ENCODE data around the gene CALCOCO1. TPM values are rescaled to one million over a fixed set of nuclear protein-coding genes. Genes with fewer than 3 reads are reported as not detected.
"Not testable (repeated sequence)": the region's sequence is repeated elsewhere in the genome, so short reads cannot be mapped to it uniquely, and the experiment has no call there.

The CALCOCO1 gene
- polyA plus RNA-seq, 3 donors = 60.1 to 238 (median 69.6) TPM

- no peak overlapping the region for H3K4me3 Mint-ChIP-seq
- Histone ChIP-seq H3K36me3 (replicated peaks in 1 of 2; ENCODE audit: control insufficient read depth in 1 of 2, insufficient read depth in 2 of 2, low read length in 2 of 2) (peaks cover 78 to 97% of the 10 kb centered on the region in 2 donors), H3K4me1 (ENCODE audit: control insufficient read depth in 1 of 2, insufficient read depth in 2 of 2, low read length in 2 of 2) (no peaks in the 10 kb centered on the region), H3K79me2 (ENCODE audit: insufficient read depth, low read length) (no peaks in the 10 kb centered on the region), H3K4me2 (replicated peaks; ENCODE audit: extremely low read depth, low read length, poor library complexity, severe bottlenecking) (no peak overlapping the region), H3K27me3 (ENCODE audit: control insufficient read depth in 2 of 2, insufficient read depth in 2 of 2, low read length in 2 of 2) (no peaks in the 10 kb centered on the region), H3K27ac (ENCODE audit: low read depth in 1 of 2, low read length in 2 of 2) (no peak overlapping the region), H3K4me3 (replicated peaks in 1 of 3; ENCODE audit: low read depth in 2 of 3, low read length in 3 of 3) (no peak overlapping the region), H3K9me3 (replicated peaks in 1 of 2; ENCODE audit: control insufficient read depth in 1 of 2, insufficient read depth in 1 of 2, low read length in 2 of 2) (no peaks in the 10 kb centered on the region), H2AFZ (ENCODE audit: insufficient read depth, low read depth, low read length, poor library complexity, severe bottlenecking) (no peak overlapping the region), H4K20me1 (ENCODE audit: insufficient read depth, low read length) (peaks cover 1% of the 10 kb centered on the region), H3K9ac (ENCODE audit: insufficient read depth, low read length, poor library complexity, severe bottlenecking) (no peak overlapping the region)
- 100% methylated on average over 2 of the region's 2 CpGs for WGBS (ENCODE audit: insufficient coverage)
- no peaks in the 10 kb centered on the region for H3K4me1 Mint-ChIP-seq
- intact Hi-C loops (cut with micrococcal nuclease) = no loop called here
- no peak for TF ChIP-seq CTCF (IDR thresholded peaks at IDR 0.05)
- no peaks in the 10 kb centered on the region for H3K9me3 Mint-ChIP-seq
- DNase-seq = no peak
- peak overlapping the region in 2 of 7 donors; percentile 50 to 58 for H3K27ac Mint-ChIP-seq
- peaks cover 0 to 3% (median 1%) of the 10 kb centered on the region in 3 donors for H3K27me3 Mint-ChIP-seq (ENCODE audit: low read depth in 3 of 3)
- peaks cover 85 to 93% of the 10 kb centered on the region in 2 donors for H3K36me3 Mint-ChIP-seq
Observed at GRCh38 chr12:53719649-53720048, 7.6 kb downstream of the CALCOCO1 start.

GRCh38 chr12:53718567-53718966, 8.7 kb downstream of the CALCOCO1 start:
- H2AFZ ChIP-seq (ENCODE audit: insufficient read depth, low read depth, low read length, poor library complexity, severe bottlenecking); DNase-seq; intact Hi-C loops (cut with micrococcal nuclease); H3K4me3 Mint-ChIP-seq; H3K9me3 ChIP-seq (replicated peaks in 1 of 2; ENCODE audit: control insufficient read depth in 1 of 2, insufficient read depth in 1 of 2, low read length in 2 of 2); H3K27ac Mint-ChIP-seq; H3K4me2 ChIP-seq (replicated peaks; ENCODE audit: extremely low read depth, low read length, poor library complexity, severe bottlenecking); H3K27me3 ChIP-seq (ENCODE audit: control insufficient read depth in 2 of 2, insufficient read depth in 2 of 2, low read length in 2 of 2); H3K79me2 ChIP-seq (ENCODE audit: insufficient read depth, low read length); H3K9ac ChIP-seq (ENCODE audit: insufficient read depth, low read length, poor library complexity, severe bottlenecking); H3K4me1 ChIP-seq (ENCODE audit: control insufficient read depth in 1 of 2, insufficient read depth in 2 of 2, low read length in 2 of 2); H3K27me3 Mint-ChIP-seq (ENCODE audit: low read depth in 3 of 3); H3K9me3 Mint-ChIP-seq; H3K27ac ChIP-seq (ENCODE audit: low read depth in 1 of 2, low read length in 2 of 2); H4K20me1 ChIP-seq (ENCODE audit: insufficient read depth, low read length); H3K4me3 ChIP-seq (replicated peaks in 1 of 3; ENCODE audit: low read depth in 2 of 3, low read length in 3 of 3); H3K4me1 Mint-ChIP-seq: not testable (repeated sequence)
- WGBS (ENCODE audit: insufficient coverage) = 100% methylated on average over 1 of the region's 6 CpGs
- H3K36me3 ChIP-seq (replicated peaks in 1 of 2; ENCODE audit: control insufficient read depth in 1 of 2, insufficient read depth in 2 of 2, low read length in 2 of 2) = peaks cover 79 to 97% of the 10 kb centered on the region in 2 donors
- H3K36me3 Mint-ChIP-seq = peaks cover 84 to 93% of the 10 kb centered on the region in 2 donors
